GM21529 (cell line): Measurements from ENCODE around the gene NRIP2.
A peak's percentile ranks its signal among the peaks of the same experiment; 100 is the strongest.

ENCODE experiments used
- ATAC-seq: cut with Tn5 transposase; IDR thresholded peaks from one replicate; pipeline ENCODE4 v1.9.1; 2021; ENCODE audit not compliant: unreplicated experiment

Gene NRIP2

DNA sequence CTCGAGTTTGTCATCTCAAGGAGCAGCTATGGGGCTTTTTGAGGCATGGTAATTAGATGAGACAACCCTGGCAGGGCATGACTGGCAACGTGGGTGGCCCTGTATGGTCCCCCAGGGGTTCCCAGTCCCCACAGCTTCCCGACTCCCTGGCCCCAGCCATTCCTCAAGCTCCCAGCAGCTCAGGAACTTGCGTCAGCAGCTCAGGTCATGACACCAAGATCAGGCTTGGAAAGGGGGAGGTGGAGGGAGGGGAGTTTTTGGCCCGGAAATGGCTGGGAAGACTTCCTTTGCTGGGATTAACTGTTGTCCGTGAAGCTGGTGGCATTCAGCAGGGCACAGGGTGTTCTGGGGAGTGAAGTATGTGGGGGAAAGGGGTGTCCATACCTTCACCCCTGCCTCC, 10.4 kb upstream of the NRIP2 start:
- no peak for ATAC-seq

DNA sequence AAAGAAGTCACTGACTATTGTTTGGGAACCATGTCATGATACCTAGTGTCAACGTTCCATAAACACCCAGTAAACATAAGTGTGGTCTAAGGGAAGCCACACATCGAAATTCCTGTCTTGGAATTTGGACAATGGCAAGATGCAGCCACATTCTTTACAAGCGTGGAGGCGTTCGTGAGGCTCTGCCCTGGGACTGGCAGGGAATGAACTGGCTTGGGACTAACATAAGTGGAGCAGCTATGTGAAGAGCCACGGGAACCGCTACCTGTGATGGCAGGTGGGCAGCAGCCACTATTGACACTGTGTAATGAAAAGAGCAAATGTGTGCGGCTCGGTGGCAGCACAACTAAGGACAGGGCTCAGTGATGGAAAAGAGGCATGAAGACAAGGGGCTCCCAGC, 10.0 kb upstream of the NRIP2 start:
- no peak for ATAC-seq

DNA sequence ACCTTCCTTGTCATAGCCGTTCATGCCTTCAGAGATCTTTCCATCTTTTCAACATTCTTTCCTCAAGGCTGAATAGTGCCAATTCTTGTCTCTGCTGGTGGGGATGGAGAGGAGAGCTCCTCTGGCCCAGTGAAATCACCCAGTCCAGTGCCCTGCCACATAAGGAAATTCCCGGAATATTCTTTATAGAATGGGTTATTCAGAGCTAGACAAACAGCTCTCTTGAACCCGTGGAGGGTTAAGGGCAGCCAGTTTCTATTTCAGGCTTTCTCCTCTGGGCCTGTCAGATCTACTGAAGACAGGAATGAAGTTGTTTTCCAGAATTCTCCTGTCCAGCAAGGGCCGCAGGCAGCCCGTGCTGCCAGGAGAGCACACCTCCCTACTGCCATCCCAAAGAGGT, 8.1 kb upstream of the NRIP2 start:
- ATAC-seq: no peak

DNA sequence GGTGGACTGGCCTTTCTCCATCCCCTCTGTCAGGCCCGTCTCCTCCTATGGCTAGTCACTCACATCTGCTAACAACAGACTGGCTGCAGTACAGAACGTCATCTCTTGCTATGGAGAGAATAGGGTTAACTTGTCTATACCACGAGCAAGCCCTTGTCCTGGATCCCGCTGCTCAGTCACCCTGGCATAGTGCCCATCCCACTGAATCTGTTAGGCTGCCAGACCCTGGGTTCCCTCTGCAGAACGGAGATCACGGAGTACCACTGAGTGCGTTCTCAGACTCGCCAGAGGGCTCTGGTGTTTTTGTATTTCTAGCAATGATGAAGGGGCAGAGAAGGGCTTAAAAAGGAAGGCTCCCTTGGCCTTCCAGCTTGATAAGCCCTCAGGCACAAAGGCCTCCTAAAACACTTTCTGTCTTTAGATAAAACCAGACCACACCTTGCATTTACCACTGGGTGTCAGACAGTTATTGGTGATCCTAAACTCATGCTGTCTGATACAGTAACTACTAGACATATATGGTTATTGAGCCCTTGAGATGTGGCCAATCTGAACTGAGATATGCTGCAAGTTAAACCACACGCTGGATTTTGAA, 6.3 kb upstream of the NRIP2 start:
- ATAC-seq: no peak

DNA sequence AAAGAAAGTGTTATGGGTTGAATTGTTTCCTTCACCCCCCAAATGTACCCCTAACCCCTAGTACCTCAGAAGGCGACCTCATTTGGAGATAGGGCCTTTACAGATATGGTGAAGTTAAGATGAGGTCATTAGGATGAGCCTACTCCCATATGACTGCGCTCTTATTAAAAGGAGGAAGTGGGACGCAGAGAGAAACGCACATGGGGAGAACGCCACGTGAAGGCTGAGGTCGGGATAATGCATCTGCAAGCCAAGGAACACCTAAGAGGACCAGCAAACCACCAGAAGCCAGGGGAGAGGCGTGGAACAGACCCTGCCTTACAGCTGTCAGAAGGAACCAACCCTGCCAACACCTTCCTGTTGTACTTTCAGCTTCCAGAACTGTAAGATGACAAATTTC, 1.7 kb upstream of the NRIP2 start:
- no peak for ATAC-seq

DNA sequence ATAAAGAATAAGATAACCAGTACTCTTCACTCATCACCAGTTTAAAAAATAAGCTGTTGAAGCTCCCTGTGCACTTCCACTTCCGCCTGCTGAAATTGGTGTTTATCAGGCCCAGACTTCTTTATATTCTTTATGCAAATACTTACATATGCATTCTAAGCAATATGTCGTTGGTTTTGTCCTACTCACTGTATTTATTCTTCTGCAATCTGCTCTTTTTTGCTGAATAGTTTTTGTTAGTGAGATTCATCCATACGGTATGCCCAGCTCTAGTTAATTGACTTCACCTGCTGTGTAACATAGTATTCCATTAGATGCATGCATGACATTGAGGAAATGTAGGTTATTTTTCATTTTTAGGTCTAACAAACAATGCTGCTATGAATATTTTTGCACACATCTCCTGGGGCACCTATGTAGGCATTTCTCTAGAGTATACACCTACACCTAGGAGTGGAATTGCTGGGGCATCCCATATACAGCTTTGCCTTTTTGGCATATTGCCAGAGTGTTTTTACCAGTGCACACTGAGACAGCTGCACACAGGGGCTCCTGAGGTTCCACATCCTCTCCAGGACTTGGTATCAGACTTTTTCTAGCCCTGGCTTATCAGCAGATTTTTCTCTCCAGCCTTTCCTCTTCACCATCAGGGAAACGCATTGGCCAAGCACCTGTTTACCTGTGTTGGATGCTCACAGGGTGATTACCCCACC, 1.0 kb upstream of the NRIP2 start:
- no peak for ATAC-seq

DNA sequence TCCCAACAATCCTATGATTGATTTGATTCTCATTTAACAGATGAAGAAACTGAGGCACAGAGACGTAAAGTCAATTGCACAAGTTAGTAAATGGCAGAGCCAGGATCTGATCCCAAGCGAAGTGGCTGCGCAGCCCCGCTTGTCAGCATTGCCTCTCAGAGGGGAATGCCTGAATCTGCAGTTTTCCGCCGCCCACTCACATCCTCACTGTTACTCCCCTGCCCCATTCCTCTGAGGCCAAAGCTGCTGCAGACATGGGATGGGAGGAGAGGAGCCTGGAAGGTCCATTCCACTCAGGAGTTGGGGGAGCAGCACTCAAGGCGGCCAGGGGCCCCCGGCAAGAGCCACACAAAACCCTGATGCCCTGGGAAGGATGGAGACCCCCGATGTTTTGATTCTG, 1.0 kb downstream of the NRIP2 start:
- no peak for ATAC-seq

DNA sequence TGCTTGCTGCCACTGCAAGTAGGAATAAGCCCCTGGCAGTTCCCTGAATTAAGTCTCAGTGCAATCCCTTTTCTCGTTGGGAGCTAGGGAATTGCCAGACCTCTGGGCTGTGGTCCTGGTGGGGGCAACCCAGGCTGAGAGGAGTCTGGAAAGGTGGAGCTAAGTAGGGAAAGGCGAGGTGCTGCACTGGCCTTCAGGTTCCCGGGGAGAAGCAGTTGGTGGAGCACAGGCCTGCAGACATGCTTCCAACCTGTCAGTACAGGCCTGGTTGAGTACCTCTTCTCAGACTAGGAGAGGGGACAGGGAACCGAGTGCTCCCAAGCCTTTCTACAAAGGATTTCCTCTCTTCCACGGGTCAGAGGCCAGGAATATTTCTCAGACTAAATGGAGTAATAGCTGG, 1.5 kb downstream of the NRIP2 start:
- ATAC-seq: no peak

DNA sequence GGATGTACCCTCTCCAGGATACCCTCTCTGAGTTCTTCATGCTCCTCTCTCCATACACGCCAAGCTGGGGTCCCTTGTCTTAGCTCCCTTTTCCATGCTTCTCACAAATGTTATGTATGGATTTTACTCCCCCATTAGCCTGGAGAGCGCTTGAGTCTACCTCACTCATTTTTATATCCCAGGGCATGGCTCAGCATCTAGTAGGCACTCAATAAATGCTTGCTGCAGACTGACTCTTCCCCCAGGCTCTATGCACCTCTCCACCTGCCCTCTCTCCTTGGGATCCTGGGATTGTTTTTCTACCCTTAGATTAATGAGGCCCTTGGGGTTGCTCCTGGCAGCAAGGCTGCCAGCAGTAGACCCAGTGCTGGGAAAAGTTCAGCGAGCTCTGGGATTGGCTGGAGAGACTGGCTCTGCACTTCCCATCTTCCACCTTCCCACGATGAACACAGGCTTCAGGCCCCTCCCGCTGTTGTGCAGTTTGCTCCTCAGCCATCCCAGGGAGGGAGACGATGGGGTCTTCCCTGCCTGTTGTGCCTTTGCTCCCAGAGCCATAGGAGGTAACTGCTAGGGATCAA, 2.2 kb downstream of the NRIP2 start:
- ATAC-seq: no peak

DNA sequence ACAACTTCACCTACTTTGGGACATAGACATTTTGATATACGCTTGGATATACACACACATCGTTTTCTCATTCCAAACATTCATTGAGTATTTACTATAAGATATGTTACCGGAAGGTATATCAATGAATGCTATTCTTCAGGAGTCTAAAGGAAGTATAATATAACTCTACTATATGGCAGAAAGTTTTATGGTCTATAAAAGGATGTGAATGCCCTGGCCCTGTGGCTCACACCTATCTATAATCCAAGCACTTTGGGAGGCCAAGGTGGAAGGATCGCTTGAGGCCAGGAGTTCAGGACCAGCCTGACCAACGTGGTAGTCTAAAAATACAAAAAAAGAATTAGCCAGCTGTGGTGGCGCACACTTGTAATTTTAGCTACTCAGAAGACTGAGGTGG, 5.6 kb downstream of the NRIP2 start:
- no peak for ATAC-seq

DNA sequence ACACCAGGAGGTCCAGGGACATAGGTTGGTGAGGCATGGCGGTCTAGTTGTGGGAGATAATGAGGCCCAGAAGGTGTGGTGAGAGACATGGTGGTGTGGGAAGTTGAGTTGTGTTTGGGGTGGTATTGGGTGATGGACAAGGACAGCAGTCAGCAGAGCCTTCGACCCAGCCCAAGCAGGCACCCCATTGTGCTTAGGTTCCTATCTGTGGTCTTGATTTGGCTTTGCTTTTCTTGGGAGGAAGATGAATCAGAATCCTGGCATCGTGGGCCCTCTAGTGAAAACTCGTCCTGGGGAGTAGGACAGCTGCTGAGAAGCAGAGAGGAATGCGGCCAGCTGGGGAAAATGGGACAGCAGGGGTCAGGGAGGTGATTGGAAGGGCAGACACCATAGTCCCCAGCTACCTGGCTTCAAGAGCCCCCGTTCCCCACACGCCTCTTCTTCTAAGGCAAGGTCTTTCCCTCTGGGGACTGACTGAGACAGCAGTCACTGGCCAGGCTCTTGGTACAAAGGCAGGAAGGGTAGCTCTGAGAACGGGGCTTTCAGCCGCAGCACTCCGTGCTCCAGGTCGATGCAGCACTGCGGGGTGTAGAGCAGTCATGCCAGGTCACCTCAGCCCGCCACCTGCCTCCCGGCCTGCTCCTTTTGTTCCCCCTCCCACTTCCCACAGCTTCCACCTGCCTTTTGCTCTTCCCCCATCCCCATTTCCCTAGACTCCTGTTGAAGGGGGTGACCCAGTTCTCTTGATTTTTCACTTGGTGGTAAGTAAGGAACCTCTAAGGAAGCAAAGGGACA, 7.9 kb downstream of the NRIP2 start:
- ATAC-seq: no peak

DNA sequence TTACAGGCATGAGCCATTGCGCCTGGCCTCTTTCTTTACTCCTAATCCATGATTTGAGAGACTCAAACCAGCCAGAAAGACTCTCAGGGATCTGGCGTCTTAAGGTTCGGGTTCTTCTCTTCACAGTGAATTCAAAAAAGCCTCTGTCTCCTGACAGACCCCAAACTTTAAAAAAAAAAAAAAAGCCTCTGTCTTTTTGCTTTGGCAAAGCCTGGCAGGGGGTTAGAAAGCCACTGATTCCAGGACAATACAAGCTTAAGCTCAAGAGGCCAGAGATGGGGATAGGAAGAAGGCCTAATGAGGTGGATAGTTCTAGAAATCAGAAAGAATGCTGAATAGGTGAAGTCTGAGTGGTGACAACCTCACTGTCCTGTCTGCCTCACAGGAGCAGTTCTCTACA, 8.8 kb downstream of the NRIP2 start:
- no peak for ATAC-seq

DNA sequence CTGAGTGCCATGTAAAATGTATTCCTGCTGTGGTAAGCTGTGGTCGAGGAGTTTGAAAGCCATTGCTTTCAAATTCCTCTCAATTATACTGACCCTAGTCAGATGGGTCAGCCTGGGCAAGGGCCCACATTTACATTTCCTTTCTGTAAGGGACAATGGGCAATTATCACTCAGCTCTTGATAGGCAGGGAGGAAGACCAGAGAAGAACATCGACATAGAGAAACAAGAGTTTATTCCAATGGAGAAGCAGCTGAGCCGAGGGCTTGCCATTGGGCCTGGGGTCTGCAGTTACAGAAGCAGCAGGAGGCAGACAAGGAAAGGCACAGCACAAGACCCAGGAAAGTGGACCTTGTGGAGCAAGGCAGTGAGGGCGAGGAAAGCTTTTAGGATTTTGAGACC, 9.7 kb downstream of the NRIP2 start:
- no peak for ATAC-seq

DNA sequence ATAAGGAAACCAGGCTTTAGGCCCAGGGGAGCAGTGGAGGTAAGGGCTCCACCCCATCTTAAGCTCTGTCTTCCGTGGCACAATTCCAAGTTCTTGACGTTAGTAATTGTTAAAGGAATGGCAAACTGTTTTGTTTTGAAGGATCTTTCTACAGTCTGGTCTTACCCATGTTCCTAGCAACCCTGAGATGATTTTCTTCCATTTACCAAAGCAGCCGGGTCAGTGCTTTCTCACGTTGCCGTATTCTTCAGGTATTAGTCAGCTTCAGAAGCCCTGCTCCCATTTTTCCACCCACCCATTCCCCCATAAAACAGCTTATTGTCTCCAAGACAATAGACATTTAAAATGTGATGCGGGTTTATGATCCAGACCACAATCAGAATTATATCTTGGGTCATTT, 10.3 kb downstream of the NRIP2 start:
- no peak for ATAC-seq

DNA sequence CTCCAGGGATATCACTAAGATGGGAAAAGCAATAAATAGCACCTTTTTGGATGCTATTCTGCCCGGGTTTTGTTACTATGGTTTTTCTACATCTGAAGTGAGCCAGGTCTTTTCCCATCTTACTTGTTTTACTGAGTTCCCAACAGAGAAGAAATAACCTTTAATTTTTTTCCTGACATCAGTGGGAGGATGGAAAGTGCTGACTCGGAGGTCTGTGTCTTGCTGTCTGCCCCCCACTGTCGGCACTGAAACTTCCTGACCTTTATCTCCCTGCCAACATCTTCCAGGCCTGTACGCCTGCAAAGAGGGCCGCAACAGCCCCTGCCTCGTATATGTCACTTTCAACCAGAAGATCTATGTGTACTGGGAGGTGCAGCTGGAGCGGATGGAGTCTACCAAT, 11.4 kb downstream of the NRIP2 start:
- no peak for ATAC-seq

DNA sequence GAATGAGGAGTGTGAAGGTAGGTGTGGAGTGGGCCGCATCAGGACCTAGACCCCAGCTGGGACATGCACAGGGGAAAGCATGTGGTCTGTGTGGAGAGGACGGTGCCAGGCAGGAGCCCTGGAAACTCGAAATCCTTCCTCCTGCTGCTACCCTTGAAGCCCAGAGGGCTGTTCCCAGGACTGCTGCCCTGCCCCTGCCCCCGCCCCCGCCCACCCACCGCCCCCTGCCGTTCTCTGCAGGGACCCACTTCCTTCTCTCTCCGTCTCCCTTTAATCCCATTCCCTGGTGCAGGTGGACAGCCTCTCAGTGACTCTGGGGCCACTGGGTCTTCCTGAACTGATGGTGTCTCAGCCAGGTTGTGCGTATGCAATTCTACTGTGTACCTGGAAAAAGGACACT, 14.4 kb downstream of the NRIP2 start:
- no peak for ATAC-seq

DNA sequence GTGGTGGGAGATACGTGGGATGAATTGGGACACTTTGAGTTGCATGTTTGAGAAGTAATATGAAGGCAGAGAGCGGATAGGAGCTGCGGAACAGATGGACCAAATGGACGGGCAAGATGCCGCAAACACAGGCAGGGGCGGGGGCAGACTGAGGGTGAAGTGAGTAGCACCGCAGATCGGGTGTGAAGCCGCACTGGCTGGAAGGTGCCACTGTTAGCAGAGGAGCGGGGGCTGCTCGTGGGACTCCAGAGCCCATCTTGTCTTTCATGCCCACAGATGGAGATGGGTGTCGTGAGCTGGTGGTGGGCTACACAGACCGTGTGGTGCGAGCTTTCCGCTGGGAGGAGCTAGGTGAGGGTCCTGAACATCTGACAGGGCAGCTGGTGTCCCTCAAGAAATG, 15.0 kb downstream of the NRIP2 start:
- no peak for ATAC-seq

DNA sequence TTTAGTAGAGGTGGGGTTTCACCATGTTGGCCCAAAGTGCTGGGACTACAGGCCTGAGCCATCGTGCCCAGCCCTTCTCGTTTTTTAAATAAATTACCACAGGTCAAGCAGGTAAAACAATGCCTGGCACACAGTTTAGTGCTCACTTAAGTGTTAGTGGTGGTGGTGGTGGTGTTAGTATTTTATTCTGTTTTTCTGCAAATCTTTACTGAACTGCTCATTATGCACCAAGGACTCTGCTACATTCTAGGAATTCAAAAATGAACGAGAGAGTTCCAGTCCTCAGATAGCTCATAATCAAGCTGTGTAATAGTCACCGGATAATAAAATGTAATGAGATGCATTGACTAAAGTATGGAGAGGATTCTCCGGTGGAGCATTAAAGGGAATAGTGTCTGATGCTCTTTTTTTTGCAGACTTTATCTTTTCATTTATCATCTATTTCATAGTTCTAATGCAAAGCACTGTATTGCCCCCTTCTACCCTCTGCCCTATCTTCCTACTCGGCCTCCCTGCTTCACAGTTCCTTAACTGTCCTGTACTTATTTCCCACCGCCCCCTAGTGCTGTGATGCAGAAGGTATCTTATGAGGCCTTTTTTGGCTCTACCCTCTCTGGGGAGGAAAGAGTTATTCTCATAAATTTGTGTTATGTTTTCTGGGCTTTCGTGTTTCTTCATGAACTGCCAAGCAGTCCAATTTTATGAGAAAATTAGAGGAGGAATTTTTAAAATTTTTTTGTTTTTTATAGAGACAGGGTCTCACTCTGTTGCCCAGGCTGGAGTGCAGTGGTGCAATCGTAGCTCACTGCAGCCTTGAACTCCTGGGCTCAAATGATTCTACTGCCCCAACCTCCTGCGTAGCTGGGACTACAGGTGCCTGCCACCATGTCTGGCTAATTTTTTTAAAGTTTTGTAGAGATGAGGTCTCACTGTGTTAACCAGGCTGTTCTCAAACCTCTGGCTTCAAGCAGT, 21.3 kb downstream of the NRIP2 start:
- peak; percentile 47 for ATAC-seq

DNA sequence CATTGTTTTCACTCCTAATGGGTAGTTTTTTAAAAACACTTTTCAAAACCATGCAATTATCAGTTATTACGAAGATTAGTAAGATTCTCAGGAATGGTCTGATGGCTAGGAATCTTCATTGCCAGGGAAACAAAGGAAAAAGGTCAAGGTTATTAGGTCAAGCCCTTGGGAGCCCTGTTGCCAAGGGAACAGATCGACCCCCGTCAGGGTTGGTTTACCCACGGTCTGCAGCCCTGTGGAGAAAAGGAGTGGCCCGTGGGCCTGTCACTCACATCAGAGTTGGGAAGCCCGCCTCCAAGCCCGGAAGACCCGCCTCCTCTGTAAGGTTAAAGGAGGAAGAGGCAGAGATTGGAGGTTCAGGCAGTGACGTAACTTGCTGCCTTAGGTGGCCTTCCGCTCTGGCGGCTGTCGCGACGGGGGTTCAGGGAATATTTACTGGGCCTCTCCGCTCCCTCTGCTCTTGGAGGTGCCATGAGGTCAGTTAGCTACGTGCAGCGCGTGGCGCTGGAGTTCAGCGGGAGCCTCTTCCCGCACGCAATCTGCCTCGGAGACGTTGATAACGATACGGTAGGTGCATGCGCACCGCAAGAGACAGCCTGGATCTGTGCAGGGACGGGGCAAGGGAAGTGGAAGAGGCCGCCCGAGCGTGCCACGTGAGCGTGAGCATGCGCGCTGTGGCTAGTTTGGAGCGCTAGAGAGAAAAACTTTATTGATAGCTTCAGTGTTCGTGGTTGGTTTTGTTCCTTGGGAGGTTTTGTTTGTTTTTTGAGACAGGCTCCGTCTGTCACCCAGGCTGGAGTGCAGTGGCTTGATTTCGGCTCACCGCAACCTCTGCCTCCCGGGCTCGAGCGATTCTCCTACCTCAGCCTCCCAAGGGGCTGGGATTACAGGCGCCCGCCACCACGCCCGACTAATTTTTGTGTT, 22.3 kb downstream of the NRIP2 start, which contains the start of gene ITFG2:
TSS of gene ITFG2 (plus strand) at position 379 of the 924 bp plus-strand sequence. CDS start at position 472, 93 bp downstream.
- peak; percentile 96 for ATAC-seq

DNA sequence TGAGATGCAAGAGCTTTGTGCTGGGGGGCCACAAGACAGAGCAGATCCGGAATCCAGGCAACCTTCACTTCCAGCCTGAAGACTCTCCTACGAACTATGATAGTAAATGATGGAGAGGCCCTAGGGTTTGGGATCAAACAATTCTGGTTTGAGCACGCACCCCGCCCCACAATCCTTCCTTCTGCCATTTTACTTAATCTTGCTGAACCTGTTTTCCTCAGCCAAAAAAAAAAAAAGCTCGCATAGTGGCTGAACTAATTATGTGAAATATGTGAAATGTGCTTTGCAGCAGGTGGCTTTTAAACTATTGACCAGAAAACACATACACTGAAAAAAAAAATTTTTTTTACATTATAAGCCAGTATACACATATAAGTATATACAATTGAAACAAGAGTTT, 23.0 kb downstream of the NRIP2 start:
- ATAC-seq: no peak
